Epithelial cell of proximal tubule (primary cell): ENCODE results near the gene PRR3. TPM values are rescaled to one million over a fixed set of nuclear protein-coding genes. Genes with fewer than 3 reads are reported as not detected.

Source experiments
- DNase-seq: peaks from one replicate; pipeline ENCODE4 v3.0.0-alpha.2; 2011; ENCODE audit warnings: low read depth
- H3K4me3 ChIP-seq: 2 replicates; pipeline ENCODE4 v1.5.1; 2011; ENCODE audit warnings: low read depth, mild to moderate bottlenecking, low read length
- CTCF ChIP-seq: conservative IDR thresholded peaks from 2 replicates; pipeline ENCODE4 v1.5.1; 2012; ENCODE audit warnings: low read depth, mild to moderate bottlenecking, low read length
- total RNA-seq: library from RNA; depleted of rRNA; stranded (reverse); fragments of >200 nt; gene quantifications from 2 replicates; pipeline ENCODE4 v1.2.3, GENCODE V29; 2015

PRR3 gene
- total RNA-seq, 1 donor from 2014 or later, result 4.6 TPM

- no peak for TF ChIP-seq CTCF
- DNase-seq, result no peak
- H3K4me3 ChIP-seq, result no peak overlapping the region
These were observed 8.7 kb downstream of the PRR3 start for GRCh38 chr6:30565772-30566171.

- H3K4me3 ChIP-seq, result no peak overlapping the region
- no peak for DNase-seq
- TF ChIP-seq CTCF, result no peak
These were observed 11.2 kb downstream of the PRR3 start for GRCh38 chr6:30568245-30568644.

DNA sequence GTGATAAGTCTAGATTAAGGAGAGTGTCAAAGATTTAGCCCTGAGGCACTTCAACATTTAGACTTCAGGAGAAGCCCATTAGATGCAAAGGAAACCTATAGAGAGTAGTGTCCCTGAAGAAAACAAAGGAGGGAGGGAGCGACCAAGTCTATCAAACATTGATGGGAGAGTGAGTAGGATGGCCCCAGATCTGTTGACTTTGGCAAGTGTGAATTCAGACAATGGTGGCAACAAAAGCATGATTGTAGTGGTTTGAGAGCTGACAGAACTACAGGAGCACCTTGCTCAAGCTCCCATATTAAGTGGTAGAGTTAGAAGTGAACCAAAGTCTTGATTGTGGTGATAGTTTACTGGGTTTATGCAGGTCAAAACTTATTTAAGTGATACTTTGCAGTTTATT lies 13.2 kb downstream of the PRR3 start:
- DNase-seq, result no peak
- H3K4me3 ChIP-seq, result peak overlapping the region; percentile 81
- TF ChIP-seq CTCF, result no peak

- TF ChIP-seq CTCF, result no peak
- DNase-seq, result no peak
- peak overlapping the region; percentile 81 for H3K4me3 ChIP-seq
These were observed 13.6 kb downstream of the PRR3 start for GRCh38 chr6:30570740-30571074.

DNA sequence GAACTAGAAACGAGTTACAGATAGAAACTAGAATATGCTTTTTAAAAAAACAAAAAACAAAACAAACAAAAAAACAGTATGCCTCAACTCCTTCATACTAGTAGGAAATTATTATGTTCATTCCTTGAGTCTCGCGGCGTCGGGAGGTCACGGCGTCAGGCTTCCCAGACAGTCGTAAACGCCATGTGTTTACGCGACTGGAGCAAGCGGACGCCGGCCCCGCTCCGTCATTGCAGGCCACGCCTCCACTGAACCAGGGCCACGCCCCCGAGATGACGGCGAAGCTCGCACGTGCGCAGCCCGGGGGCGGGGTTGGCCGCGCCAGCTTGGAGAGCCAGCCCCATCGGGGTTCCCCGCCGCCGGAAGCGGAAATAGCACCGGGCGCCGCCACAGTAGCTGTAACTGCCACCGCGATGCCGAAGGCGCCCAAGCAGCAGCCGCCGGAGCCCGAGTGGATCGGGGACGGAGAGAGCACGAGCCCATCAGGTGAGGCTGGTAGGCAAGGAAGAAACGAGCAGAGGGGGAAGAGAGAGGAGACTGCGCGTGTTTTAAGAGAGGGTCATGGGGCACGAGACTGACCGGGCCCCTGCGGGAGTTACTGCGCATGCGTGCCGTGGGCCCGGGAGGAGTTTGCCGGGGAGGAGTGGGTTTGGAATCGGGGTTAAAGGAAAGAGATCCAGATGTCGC lies 14.1 kb downstream of the PRR3 start, which contains the start of gene ABCF1:
Gene ABCF1 (plus strand): TSS at position 368 of the 687 bp plus-strand sequence. CDS start 46 bp downstream, at position 414.
- no peak for TF ChIP-seq CTCF
- H3K4me3 ChIP-seq, result peak within 1 kb of the TSS; percentile 81

GRCh38 chr6:30571762-30572082 lies 14.6 kb downstream of the PRR3 start:
- no peak for TF ChIP-seq CTCF
- DNase-seq, result no peak
- peak overlapping the region; percentile 81 for H3K4me3 ChIP-seq

More for the DNA sequence above, 14.1 kb downstream of the PRR3 start, which contains the start of gene ABCF1:
- peak; percentile 38 for DNase-seq

GRCh38 chr6:30572148-30572547 lies 15.1 kb downstream of the PRR3 start:
- no peak for TF ChIP-seq CTCF
- no peak for DNase-seq
- H3K4me3 ChIP-seq, result peak overlapping the region; percentile 81
